KMS-11 (cell line): Measurements from ENCODE around the gene ATP4B.

Source experiments
- H2AFZ ChIP-seq: fragments of 200-600 bp; sonication (generic); 2 replicates; pipeline ENCODE4 v1.6.1; 2016; ENCODE audit warnings: antibody characterized with exemption, mixed run types, low read depth
- H3K27ac ChIP-seq: fragments of 200-600 bp; sonication (generic); 2 replicates; pipeline ENCODE4 v1.6.1; 2016; ENCODE audit warnings: mild to moderate bottlenecking, mixed run types
- H3K27me3 ChIP-seq: fragments of 200-600 bp; sonication (generic); 2 replicates; pipeline ENCODE4 v1.6.1; 2017; ENCODE audit warnings: mild to moderate bottlenecking, low read depth, mixed run types, moderate library complexity; ENCODE audit not compliant: insufficient read depth
- H3K36me3 ChIP-seq: fragments of 200-600 bp; sonication (generic); 2 replicates; pipeline ENCODE4 v1.6.1; 2017; ENCODE audit warnings: mild to moderate bottlenecking, mixed run types; ENCODE audit not compliant: insufficient read depth
- H3K4me1 ChIP-seq: fragments of 200-600 bp; sonication (generic); 2 replicates; pipeline ENCODE4 v1.6.1; 2016; ENCODE audit warnings: mild to moderate bottlenecking, low read depth, mixed run types; ENCODE audit not compliant: poor library complexity, severe bottlenecking
- H3K4me2 ChIP-seq: fragments of 200-600 bp; sonication (generic); 2 replicates; pipeline ENCODE4 v1.7.0; 2016; ENCODE audit warnings: mild to moderate bottlenecking, mixed run types
- H3K4me3 ChIP-seq: fragments of 200-600 bp; sonication (generic); IDR thresholded peaks from 2 replicates; pipeline ENCODE4 v1.6.1; 2017; ENCODE audit warnings: low read depth, low read length, mixed read lengths; ENCODE audit not compliant: insufficient read depth
- H3K79me2 ChIP-seq: fragments of 200-600 bp; sonication (generic); 2 replicates; pipeline ENCODE4 v1.6.1; 2016; ENCODE audit warnings: low read depth, mixed run types; ENCODE audit not compliant: insufficient read depth
- H3K9ac ChIP-seq: fragments of 200-600 bp; sonication (generic); 2 replicates; pipeline ENCODE4 v1.6.1; 2016; ENCODE audit warnings: mild to moderate bottlenecking, mixed run types
- H4K20me1 ChIP-seq: fragments of 200-600 bp; sonication (generic); 2 replicates; pipeline ENCODE4 v1.6.1; 2016; ENCODE audit warnings: mild to moderate bottlenecking, mixed run types; ENCODE audit not compliant: insufficient read depth
- TF ChIP-seq, protein P1 (sequence below): fragments of 200-600 bp; sonication (generic); conservative IDR thresholded peaks from 2 replicates; pipeline ENCODE4 v1.6.1; 2017; ENCODE audit warnings: low read depth, mild to moderate bottlenecking, antibody characterized with exemption, low read length, moderate library complexity, mixed read lengths

ATP4B gene

DNA sequence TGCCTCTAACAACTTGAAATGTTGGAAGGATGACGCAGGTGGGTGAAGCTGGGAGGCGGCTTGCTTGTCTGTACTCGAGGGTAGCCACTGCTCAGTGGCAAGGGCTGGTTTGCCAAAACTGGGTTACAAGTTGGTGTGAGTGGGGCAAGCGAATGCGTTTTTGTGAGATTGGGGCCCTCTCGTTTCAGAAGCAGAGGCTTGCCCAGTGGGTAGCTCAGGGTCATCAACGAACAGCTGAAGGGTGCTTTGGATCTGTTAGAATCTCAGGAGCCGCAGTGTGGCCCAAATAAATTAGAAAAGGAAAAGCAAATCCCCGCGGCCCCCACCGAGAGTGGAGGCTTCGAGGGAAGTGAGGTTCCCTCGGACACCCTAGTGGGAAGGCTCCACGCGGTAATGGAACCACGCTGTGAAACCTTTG lies 7.3 kb downstream of the ATP4B start:
- Histone ChIP-seq H3K4me2 (no peak overlapping the region), H3K36me3 (no peaks in the 10 kb centered on the region), H4K20me1 (no peaks in the 10 kb centered on the region), H2AFZ (no peak overlapping the region), H3K27me3 (no peaks in the 10 kb centered on the region), H3K4me1 (no peaks in the 10 kb centered on the region), H3K27ac (no peak overlapping the region), H3K79me2 (no peaks in the 10 kb centered on the region), H3K4me3 (no peak overlapping the region), H3K9ac (no peak overlapping the region)
- TF ChIP-seq, protein P1, sequence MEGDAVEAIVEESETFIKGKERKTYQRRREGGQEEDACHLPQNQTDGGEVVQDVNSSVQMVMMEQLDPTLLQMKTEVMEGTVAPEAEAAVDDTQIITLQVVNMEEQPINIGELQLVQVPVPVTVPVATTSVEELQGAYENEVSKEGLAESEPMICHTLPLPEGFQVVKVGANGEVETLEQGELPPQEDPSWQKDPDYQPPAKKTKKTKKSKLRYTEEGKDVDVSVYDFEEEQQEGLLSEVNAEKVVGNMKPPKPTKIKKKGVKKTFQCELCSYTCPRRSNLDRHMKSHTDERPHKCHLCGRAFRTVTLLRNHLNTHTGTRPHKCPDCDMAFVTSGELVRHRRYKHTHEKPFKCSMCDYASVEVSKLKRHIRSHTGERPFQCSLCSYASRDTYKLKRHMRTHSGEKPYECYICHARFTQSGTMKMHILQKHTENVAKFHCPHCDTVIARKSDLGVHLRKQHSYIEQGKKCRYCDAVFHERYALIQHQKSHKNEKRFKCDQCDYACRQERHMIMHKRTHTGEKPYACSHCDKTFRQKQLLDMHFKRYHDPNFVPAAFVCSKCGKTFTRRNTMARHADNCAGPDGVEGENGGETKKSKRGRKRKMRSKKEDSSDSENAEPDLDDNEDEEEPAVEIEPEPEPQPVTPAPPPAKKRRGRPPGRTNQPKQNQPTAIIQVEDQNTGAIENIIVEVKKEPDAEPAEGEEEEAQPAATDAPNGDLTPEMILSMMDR = no peak

DNA sequence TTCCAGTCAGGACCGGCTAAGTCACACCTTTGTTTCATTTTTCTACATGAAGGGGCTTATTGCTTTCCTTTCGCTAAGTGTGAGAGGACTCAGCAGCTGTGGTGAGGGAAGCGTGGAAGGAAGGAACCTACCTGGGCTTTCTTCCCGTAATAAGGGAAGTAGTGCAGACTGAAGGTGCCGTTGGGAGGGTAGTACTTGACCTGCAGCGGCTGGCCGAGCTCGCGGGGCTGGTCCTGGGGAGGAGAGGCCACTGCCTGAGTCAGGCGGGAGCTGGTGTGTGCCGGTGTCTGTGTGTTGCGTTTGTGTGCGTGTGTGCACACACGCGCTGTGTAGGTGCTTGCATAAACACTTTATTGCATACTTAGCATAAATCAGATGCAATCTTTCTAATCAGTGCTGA lies 7.7 kb downstream of the ATP4B start:
- Histone ChIP-seq H3K79me2 (no peaks in the 10 kb centered on the region), H3K4me3 (no peak overlapping the region), H3K4me1 (no peaks in the 10 kb centered on the region), H3K27me3 (no peaks in the 10 kb centered on the region), H2AFZ (no peak overlapping the region), H4K20me1 (no peaks in the 10 kb centered on the region), H3K36me3 (no peaks in the 10 kb centered on the region), H3K4me2 (no peak overlapping the region), H3K9ac (no peak overlapping the region), H3K27ac (no peak overlapping the region)
- TF ChIP-seq, protein P1 = no peak

DNA sequence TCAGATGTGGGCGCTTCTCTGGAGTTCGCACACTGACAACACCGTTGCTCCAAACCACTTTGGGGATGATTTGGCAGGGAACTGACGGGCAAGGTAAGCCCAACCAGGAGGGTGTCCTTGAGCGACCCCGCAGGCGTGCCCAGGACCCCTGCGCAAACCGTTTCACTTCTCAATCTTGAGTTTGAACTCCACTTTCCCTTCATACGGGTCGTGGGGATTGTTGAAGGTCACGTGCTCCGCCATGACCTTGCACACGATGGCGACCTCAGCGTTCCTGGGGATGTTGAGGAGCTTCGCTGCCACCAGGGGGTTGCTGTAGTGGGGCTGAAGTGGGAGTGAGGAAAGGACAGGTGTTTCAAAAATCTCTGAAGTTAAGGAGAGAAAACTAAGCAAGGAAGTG lies 8.8 kb downstream of the ATP4B start:
- no peaks in the 10 kb centered on the region for H3K79me2 ChIP-seq
- TF ChIP-seq, protein P1 = no peak
- H3K4me2 ChIP-seq = no peak overlapping the region
- no peaks in the 10 kb centered on the region for H3K36me3 ChIP-seq
- H3K9ac ChIP-seq = no peak overlapping the region
- H3K4me3 ChIP-seq = no peak overlapping the region
- H4K20me1 ChIP-seq = no peaks in the 10 kb centered on the region
- no peak overlapping the region for H2AFZ ChIP-seq
- H3K27me3 ChIP-seq = no peaks in the 10 kb centered on the region
- H3K4me1 ChIP-seq = no peaks in the 10 kb centered on the region
- H3K27ac ChIP-seq = no peak overlapping the region

- no peaks in the 10 kb centered on the region for H3K4me1 ChIP-seq
These were observed 9.8 kb downstream of the ATP4B start for GRCh38 chr13:113648216-113648610.

More at GRCh38 chr13:113648216-113648610, 9.8 kb downstream of the ATP4B start:
- no peaks in the 10 kb centered on the region for H3K36me3 ChIP-seq
- H3K27me3 ChIP-seq = no peaks in the 10 kb centered on the region
- H3K4me2 ChIP-seq = no peak overlapping the region
- H3K4me3 ChIP-seq = no peak overlapping the region
- H3K27ac ChIP-seq = no peak overlapping the region
- H2AFZ ChIP-seq = no peak overlapping the region
- TF ChIP-seq, protein P1 = no peak
- no peaks in the 10 kb centered on the region for H3K79me2 ChIP-seq
- H3K9ac ChIP-seq = no peak overlapping the region
- no peaks in the 10 kb centered on the region for H4K20me1 ChIP-seq
